Activated CD4-positive, alpha-beta T cell treated with anti-CD3 and anti-CD28 coated beads, Interleukin-2, amount 50 U/mL, for 4 hours (primary cell): ENCODE data around the gene MTCL1.

ENCODE experiments used
- DNase-seq, 2 experiments: peaks; one replicate each; pipeline ENCODE4 v3.0.0-alpha.2; 2020

Gene MTCL1

DNA sequence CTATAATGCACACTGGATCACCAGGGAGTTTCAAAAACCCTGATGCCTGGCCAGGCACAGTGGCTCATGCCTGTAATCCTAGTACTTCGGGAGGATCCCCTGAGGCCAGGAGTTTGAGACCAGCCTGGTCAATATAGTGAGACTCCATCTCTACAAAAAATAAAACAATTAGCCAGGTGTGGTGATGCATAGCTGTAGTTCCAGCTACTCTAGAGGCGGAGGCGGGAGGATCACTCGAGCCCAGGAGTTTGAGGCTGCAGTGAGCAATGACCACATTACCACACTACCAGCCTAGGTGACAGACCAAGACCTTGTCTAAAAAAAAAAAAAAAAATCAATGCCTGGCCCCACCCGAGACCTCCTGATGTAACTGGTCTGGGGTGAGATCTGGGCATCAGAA is 137.2 kb downstream of the MTCL1 start:
- DNase-seq, result no peak

DNA sequence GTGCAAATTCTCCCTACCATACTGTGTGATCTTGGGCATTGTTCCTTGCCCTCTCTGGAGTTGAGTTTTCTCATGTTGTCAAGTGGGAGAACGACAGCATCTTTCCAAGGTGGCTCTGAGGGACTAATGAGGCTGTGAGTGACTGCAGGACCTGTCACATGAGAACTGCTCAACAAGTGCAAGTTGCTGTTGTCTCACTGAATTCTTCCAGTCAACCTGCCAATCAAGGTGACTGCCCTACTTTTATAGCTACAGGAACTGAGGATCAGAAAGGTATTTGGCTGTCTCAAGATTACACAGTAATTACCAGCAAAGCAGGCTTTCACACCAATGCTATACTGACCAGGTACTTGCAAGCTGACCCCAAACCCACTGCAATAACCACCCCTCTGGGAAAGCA is 137.6 kb downstream of the MTCL1 start:
- no peak for DNase-seq

DNA sequence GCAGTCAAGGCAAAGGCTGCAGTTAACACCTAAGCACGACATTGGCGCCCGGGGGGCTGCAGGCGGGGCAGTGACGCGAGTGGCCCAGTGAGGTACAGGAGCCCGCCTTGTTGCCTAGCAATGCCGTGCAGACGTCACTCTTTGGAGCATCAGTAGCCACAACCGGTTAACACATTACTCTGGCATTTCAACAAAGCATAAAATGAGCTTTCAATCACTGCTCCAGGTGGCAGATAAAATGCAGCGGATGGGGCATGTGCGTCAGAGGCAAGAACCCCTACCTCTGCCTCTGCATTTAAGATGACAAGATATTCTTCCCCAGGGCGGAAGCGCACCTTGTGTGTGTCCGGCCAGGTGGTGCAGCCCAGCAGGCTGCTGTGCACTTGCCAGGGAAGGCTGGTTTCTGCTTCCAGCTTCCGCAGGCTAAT is 139.4 kb downstream of the MTCL1 start:
- no peak for DNase-seq

DNA sequence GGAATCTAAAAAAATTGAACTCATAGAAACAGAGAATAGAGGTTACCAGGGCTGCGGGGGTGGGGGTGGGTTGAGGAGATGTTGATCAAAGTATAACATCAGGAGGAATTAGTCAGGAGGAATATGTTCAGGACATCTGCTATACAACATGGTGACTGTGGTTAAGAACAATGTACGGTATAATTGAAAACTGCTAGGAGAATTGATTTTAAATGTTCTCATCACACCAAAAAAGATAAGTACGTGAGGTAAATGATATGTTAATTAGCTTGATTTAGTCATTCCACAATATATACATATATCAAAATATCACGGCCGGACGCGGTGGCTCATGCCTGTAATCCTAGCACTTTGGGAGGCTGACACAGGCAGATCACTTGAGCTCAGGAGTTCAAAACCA is 140.2 kb downstream of the MTCL1 start:
- DNase-seq, result no peak

DNA sequence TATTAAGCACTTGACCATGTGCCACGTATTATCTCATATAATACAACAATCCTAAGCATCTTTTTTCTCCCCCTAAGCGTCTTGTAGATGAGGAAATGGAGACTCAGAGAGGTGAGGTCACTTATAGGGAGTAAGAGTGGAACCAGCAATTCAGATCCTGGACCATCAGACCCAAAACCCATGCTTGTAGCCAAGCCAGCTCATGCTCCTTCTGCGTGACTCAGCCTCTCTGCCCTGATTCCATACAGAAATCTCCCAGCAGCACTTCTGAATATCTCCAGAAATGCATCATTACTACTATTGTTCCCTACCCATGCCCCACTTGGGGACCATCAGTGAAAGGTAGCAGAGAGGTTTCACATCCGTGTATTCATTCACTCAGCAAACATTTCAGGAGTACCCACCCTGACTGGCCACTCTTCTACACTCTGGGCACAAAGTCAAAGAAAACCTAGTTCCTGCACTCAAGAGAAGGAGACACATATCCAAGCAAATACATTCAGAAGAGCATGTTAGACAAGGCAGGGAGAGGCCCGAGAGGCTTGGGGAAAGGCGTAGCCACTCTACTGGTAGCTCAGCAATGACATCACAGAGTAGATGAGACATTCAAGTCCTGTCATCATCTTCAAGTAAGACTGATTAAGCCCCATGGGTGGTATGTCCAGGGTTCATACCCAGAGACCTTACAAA is 141.9 kb downstream of the MTCL1 start:
- no peak for DNase-seq

DNA sequence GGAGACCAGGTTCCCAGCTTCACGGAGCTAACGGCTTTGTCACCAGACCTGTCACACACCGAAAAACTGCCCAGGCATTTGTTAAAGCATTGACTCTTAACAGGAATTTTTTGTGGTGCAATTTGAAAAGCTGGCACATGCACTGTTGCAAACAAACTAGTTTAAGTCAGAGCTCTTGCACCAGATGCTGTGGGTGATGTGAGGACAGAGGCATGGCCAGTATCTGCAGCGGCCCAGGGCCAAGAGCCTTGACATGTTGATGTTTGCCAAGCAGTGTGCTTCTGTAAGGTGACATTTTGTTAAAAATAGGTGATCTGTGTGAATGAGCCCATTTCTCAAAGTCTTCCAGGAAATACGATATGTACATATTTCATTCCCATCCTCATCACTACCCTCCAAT is 142.5 kb downstream of the MTCL1 start:
- no peak for DNase-seq

DNA sequence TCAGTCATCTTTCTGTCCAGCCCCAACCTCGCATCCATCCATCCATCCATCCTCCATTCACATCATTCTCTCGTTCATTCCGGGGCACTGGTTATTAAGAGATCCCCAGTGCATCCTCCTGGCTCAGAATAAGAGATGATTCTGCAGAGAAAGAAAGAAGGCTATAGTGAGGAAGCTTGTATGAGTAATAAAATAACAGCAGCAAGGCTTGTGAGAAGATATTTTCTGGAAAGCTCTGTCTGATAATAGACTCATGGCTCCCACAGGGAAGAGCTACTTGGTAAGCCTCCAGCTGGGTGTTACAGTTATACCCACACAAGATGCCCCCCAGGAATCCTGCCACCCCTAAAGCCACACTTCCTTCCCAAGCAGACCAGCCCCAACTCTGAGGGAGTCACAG is 143.2 kb downstream of the MTCL1 start:
- no peak for DNase-seq

DNA sequence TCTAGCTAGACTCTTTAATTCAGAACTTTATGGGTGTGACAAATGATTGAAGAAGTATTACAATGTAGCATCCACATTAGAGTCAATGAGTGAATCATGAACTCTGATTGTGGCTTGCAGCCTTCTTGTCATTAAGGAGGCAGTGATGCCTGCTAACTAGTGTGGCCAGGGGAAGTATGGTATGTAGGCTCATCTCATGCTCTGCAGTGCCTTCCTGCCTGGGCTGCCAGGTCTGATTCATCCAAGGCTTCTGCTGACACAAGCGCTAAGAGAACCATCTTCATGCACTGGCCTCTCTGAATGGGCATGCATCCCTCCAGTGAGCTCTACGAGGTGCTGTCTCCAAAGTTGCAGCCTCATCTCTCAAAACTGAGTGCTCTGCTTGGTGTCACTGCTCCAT is 144.3 kb downstream of the MTCL1 start:
- no peak for DNase-seq

DNA sequence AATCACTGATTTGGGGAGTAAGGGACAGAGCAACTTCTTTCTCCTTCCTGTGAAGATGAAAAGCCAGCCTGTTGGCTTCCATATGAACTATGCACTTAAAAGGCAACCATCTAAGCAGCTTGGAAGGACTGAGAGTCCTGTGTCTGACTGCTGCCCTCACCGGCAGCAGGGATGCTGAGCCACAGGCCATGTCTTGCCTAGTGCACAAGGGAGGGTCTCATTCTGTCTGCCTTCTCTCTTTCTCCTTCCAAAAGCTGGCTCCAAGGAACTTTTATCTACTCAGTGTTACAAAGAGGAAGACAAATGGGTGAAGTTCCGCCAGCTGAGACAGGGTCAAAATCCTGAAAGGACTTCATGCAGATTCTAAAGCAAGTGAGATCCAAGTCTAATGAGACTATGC is 146.3 kb downstream of the MTCL1 start:
- DNase-seq, result no peak

DNA sequence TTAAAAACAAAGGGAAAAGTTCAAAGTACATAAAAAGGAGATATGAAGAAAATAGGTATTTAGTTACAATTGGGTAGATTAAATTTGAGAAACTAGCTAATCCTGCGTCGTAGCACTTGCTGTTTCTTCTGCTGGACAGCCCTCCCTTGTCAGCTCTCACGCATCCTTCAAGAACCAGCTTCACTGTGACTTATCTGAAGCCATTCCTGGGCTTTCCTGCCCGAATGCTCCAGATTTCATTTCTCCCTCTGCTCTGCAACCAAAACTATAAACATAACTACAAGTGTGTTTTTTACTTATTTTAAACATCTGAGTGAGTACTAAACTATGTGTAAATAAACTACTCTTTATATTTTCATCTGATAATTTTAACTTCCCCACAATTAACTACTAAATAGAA is 149.2 kb downstream of the MTCL1 start:
- DNase-seq, result no peak

DNA sequence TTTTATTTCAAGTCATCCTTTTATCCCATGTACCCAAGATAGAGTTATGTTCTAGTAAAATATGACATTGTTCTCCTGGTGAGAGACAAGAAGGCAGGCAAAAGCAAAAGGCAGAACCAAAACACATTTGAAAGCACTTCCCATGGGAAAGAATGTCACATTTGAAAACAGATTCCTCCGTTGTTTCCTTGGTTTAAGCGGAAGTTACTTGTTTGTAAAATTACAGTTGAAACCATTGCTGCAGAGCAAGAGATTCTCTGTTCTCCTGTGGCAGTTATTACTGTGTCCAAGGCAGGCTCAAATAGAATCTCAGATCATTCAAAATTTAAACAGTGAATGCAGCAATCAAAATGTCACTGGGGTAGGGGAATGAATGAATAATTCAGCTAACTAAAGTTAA is 149.6 kb downstream of the MTCL1 start:
- no peak for DNase-seq

DNA sequence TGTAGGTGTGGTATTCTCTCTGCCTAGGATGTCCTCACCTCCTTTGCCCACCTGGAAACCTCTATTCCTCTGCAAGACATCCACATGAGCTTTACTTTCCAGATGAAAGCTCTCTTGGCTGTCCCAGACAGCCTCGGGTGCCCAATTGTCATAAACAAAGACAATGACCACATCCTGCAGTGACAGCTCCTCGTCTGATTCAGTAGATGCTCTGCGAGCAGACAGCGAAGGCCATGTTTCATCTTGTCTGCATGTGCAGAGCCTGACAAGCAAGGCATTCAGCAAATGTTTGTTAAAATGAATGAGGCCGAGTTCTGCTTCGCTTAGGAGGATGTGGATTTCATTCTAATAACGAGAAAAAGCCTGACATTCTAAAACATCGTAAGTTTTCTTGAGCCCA is 150.9 kb downstream of the MTCL1 start:
- DNase-seq, result no peak

DNA sequence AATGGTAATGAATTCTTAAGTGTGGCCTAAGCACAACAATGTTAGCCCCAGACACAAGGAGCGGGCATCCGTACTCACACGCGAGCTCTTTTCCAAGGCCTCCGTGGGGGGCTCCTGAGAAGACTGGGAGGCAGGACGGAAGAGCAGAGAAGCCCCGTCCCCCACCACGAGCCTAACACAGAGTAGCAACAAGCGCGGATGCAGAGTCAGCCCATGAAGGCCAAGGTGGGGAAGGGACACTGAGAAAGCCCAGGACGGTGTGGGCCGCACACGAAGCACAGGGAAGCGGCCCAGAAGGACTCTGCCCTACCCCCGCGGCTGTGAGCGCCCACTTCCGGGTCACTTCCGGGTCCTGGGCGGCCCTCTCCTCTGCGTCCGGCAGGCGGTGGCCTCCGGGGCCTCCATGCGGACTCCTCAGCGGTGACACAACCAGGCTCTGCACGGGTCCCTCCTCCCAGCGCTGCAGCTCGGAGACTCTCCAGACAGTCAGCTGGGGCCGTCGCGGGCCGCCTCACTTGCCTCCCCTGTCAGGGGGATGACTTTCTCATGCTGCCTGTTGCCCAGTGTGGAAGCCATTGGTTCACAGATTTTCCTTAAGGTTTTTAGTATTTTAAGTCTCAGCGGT is 151.5 kb downstream of the MTCL1 start:
- DNase-seq, result no peak

DNA sequence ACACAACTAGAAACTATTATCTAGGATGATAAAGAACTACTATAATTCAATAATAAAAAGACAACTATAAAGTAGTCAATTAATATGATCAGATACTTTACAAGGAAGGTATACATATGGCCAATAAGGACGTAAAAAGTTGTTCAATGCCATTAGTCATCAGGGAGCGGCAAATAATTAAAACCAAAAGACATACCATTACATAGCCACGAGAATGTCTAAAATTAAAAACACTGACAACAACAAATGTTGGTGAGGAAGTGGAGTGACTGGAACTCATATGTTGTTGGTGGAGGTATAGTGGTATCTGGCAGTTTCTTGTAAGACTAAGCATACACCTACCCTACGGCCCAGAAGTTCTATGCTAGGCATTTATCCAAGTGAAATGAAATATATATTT is 152.4 kb downstream of the MTCL1 start:
- no peak for DNase-seq

DNA sequence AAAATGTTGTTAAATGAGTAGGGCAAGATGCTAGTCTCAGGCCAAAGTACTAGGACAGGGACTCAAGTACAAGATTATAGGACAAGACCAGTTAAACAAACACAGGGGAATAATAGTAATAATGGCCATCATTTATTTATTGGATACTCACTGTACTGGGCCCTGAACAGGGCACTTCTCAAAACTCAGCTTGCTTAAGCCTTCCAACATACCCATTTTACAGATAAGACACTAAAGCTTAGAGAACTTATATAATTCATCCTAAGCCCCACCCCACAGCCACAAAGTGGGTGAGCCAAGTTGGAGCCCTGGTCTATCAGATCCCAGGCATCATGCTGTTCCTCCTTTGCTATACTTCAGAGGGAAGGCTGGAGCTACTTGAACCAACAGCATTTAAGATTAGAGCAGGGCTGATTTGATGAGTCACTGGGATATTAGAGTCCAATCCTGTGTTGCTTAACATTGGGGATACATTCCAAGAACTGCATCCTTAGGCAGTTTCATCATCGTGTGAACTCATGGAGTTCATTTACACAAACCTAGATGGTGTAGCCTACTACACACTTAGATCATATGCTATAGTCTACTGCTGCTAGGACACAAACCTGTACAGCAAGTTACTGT is 153.6 kb downstream of the MTCL1 start:
- DNase-seq, result no peak

DNA sequence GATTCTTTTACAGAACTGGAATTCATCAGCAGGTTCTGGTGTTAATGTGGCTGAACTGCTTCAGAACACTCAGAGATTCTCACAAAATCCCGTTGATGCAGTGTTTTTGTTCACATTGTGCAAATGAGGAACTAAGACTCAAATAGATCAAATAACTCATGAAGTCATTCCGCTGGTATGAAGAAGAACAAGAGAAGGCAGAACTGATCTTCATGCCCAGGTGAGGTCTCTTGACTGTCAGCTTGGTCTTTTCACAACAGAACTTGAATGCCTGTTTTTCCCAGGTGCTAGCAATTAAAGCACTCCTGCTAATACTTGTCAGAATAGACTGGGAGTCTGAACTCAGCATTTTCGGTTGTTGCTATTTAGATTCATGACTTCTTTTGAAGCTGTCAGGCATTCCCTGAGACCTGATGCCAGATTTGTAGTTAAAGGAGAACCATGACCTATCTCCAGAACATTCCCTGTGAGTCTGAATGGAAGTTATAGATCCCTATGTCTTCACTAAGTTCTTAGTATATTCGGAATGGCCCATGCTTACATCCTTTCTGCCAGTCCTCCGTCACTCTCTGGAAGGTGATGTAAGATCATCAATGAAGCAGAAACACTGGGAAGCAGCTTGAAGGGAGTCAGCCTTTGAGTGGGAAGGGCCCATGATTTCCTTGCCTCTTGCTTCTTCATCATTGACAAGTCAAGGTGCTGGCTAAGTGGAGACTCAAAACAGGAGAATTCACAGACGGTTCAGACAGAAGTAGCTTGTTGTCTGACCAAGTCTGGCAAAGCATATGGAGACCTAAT is 155.7 kb downstream of the MTCL1 start:
- DNase-seq, result no peak

DNA sequence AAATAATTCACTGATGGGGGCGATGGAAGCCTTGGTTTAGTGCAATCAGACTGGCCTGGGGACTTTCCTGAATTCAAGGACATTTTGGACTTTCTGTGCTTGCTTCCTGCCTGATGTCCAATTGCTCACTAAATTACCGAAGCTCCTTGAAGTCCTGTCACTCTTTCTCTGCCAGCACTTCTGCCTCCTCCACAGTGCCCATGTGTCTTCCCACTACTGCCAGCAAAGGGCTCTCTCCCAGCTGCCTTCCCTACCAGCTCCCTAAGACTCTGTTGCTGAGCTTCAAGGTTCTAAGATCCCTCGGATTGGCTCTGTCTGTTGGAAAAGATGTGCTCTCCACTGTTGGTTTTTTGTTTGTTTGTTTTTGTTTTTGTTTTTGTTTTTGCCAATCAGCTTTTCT is 158.1 kb downstream of the MTCL1 start:
- DNase-seq, result no peak

DNA sequence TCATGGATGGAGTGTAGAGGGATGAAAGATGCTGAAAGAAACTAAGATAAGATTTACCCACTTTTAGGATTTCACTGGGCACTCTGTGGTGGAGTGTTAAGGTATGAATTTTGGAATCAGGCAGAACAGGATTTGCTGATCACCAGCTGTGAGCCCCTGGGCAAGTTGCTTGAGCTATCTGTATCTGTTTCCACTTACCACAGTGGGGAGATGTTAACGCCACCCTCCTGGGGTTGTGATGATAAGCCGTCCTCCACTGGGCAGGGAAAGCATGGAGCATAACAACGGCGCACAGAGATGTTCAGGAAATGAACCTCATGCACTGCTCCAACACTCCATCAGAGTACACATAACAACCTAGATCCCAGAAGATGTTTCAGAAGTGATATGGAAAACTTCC is 160.6 kb downstream of the MTCL1 start:
- no peak for DNase-seq

DNA sequence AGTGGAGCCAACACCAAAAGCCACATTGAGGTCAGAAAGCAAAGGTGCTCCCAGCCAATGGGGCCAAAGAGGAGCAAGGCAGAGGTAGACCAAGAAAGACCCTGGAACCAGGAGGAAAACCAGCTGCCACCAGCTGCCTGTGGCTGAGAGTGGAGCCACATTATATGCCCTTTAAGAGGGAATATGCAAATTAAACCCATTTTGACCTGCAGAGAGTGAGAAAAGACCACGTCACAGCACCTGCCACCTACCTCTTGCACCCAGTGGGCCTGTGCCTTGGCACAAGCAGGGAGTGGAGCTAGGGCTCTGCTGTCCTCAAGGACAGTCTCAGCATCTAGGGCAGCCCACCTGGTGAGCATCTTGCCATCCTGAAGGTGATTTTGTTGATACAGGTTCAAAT is 161.3 kb downstream of the MTCL1 start:
- no peak for DNase-seq

DNA sequence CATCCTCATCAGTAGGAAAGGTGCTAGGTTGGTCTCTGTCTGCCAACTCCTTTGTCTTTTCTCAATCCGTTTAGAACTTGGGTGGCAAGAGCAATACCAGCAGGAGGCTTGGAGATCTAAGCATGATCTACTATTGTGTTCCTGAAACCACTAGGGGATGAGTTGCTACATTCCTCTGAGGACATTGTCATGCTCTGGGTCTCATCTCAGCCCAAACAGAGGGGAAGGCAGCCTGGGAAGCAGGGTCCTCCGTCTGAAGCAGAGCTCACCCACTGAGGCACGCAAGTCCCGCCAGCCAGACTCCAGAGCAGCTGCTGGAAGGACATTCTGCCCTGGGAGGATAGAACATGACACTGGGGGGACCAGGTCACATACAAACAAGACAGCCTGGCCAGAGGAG is 162.9 kb downstream of the MTCL1 start:
- DNase-seq, result no peak

DNA sequence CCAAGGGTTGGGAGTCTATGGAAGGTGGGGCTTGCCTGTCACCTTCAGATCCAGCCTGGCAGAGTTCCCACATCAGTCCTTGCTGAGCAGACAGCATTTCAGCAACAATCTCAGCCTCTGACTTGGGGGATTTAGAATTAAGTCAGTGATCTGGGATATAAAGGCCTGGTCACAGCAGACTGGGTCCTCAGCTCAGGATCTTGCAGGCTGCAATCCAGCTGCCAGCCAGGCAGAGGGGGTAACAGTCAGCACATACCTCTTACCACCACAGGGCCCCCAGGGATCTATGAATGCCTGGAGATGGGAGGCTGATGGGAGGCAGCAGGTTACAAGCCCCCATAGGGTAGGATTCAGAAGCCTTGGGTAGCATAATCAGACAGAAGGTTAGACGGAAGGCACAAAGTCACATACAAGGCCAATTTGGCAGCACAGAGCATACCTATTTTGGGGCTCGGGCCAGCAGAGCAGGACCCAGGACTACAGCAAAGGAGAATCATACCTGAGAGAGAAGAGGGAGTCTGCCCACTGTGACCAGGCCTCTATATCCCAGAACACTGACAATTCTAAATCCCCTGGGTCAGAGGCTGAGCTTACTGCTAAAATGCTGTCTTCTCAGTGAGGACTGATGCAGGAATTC is 163.5 kb downstream of the MTCL1 start:
- DNase-seq, result no peak

DNA sequence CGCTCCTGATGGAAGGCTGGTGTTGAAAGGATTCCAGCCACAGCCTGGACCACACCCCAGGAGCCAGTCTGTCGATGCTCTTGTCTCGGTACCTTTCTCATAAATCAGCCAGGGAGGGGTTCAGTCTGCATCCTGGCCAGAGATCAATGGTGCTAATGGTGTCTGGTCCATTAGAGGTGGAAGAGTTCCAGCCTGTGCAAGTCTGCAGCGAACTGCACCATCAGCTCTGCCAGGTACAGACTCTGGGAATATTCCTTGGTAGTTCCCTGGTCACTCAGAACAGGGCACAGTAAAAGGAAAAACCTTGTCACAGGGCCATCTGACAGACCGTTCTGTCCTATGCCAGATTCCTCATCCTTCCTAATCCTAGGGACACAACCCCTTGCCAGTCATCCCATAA is 164.3 kb downstream of the MTCL1 start:
- DNase-seq, result no peak

DNA sequence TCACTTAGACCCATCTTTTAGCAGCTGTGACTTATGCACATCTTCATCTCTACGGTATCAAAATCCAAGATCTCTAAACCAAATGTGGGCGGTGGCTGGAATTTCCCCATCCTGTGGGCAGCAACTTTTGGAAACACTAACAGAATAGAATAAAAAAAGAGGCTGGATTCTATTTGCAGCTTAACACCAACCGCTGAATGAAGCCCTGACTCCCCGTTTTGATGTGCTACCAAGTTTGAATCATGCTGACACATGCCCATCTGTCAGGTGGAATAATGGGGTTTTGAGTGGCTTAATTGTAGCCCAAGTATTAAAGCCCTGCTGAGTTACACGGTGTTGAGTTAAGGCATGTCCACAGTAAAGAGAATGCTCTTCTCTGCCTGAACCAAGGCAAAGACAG is 165.2 kb downstream of the MTCL1 start:
- DNase-seq, result no peak
